Gastroesophageal sphincter (tissue), 3 donors: ENCODE results near the gene HTR4.
"Not testable (repeated sequence)": the region's sequence is repeated elsewhere in the genome, so short reads cannot be mapped to it uniquely, and the experiment has no call there.

Experiments
- CTCF ChIP-seq, 4 experiments: fragments of 200-600 bp in 2 of 4; fragments of 450-650 bp in 2 of 4; sonication (generic) in 1 of 4; IDR thresholded peaks; one replicate each; pipeline ENCODE4 v1.5.1; 2017 to 2019; ENCODE audit warnings: antibody characterized with exemption in 4 of 4, mild to moderate bottlenecking in 2 of 4, moderate library complexity in 2 of 4
- EP300 ChIP-seq: sonication (generic); formaldehyde crosslinking; IDR thresholded peaks from one replicate; pipeline ENCODE4 v1.6.1; 2017; ENCODE audit warnings: antibody characterized with exemption, mild to moderate bottlenecking

- not testable (repeated sequence) for TF ChIP-seq CTCF (IDR thresholded peaks at IDR 0.05); EP300
Observed at GRCh38 chr5:148529450-148529849, 124.9 kb downstream of the HTR4 start.
